ENCODE results near the gene PYCR2.
"Not testable (repeated sequence)": the region's sequence is repeated elsewhere in the genome, so short reads cannot be mapped to it uniquely, and the experiment has no call there.

Gene PYCR2

GRCh38 chr1:225923692-225924555 is at the start of gene PYCR2:
Gene PYCR2 (minus strand): TSS chr1:225924250. CDS start chr1:225924110, 140 bp downstream.
- peak; percentile 92 for DNase-seq

- DNase-seq: no peak
These were observed 49.1 kb upstream of the PYCR2 start for GRCh38 chr1:225973158-225973557.

GRCh38 chr1:225972344-225973152 is 48.5 kb upstream of the PYCR2 start:
- DNase-seq: no peak

- DNase-seq: not testable (repeated sequence)
These were observed 46.6 kb upstream of the PYCR2 start for GRCh38 chr1:225970592-225971157.

- DNase-seq: not testable (repeated sequence)
These were observed 45.7 kb upstream of the PYCR2 start for GRCh38 chr1:225969751-225970150.

- no peak for DNase-seq
These were observed 41.2 kb upstream of the PYCR2 start for GRCh38 chr1:225965231-225965630.

GRCh38 chr1:225963735-225964530 is 39.9 kb upstream of the PYCR2 start:
- no peak for DNase-seq

GRCh38 chr1:225962440-225962975 is 38.5 kb upstream of the PYCR2 start:
- peak; percentile 42 for DNase-seq

- no peak for DNase-seq
These were observed 37.8 kb upstream of the PYCR2 start for GRCh38 chr1:225961659-225962439.

GRCh38 chr1:225958041-225958440 is 34.0 kb upstream of the PYCR2 start:
- DNase-seq: no peak

- DNase-seq: no peak
These were observed 30.7 kb upstream of the PYCR2 start for GRCh38 chr1:225954753-225955152.

- no peak for DNase-seq
These were observed 29.3 kb upstream of the PYCR2 start for GRCh38 chr1:225953315-225953714.

GRCh38 chr1:225950905-225951497 is 27.0 kb upstream of the PYCR2 start:
- DNase-seq: no peak

- no peak for DNase-seq
These were observed 25.0 kb upstream of the PYCR2 start for GRCh38 chr1:225949041-225949440.

GRCh38 chr1:225946803-225947202 is 22.8 kb upstream of the PYCR2 start:
- DNase-seq: no peak

- DNase-seq: no peak
These were observed 22.1 kb upstream of the PYCR2 start for GRCh38 chr1:225946082-225946620.

GRCh38 chr1:225945564-225945963 is 21.5 kb upstream of the PYCR2 start:
- DNase-seq: no peak

- no peak for DNase-seq
These were observed 20.9 kb upstream of the PYCR2 start for GRCh38 chr1:225944951-225945350.

GRCh38 chr1:225944387-225944786 is 20.3 kb upstream of the PYCR2 start:
- DNase-seq: no peak

- no peak for DNase-seq
These were observed 19.5 kb upstream of the PYCR2 start for GRCh38 chr1:225943582-225943981.

- DNase-seq: no peak
These were observed 18.5 kb upstream of the PYCR2 start for GRCh38 chr1:225942574-225942973.

Data from stimulated activated naive CD4-positive, alpha-beta T cell treated with Interleukin-2 at 50 U/mL for 16 hours (primary cell).